Smooth muscle cell (in vitro differentiated cells): ENCODE data around the gene GREB1. TPM values are rescaled to one million over a fixed set of nuclear protein-coding genes. Genes with fewer than 3 reads are reported as not detected.

ENCODE experiments used
- DNase-seq: peaks from one replicate; lab custom pipeline; 2025; ENCODE audit not compliant: unreplicated experiment; lab: John Stamatoyannopoulos, UW
- H2AFZ ChIP-seq: fragments of 200-600 bp; sonication (generic); 2 replicates; pipeline ENCODE4 v1.6.0; 2016; ENCODE audit warnings: antibody characterized with exemption, low read depth, mild to moderate bottlenecking
- H3F3A ChIP-seq: fragments of 200-600 bp; sonication (generic); 2 replicates; pipeline ENCODE4 v1.6.0; 2017; ENCODE audit warnings: antibody characterized with exemption, low read depth
- H3K27ac ChIP-seq: fragments of 200-600 bp; sonication (generic); 2 replicates; pipeline ENCODE4 v1.5.1; 2016; ENCODE audit warnings: low read depth, mild to moderate bottlenecking
- H3K27me3 ChIP-seq: fragments of 200-600 bp; sonication (generic); 2 replicates; pipeline ENCODE4 v1.6.1; 2016; ENCODE audit warnings: low read depth, mild to moderate bottlenecking
- H3K36me3 ChIP-seq: fragments of 200-600 bp; sonication (generic); 2 replicates; pipeline ENCODE4 v1.5.1; 2016; ENCODE audit warnings: low read depth
- H3K4me1 ChIP-seq: fragments of 200-600 bp; sonication (generic); 2 replicates; pipeline ENCODE4 v1.5.1; 2016; ENCODE audit warnings: low read depth
- H3K4me2 ChIP-seq: fragments of 200-600 bp; sonication (generic); 2 replicates; pipeline ENCODE4 v1.6.0; 2016; ENCODE audit warnings: mild to moderate bottlenecking
- H3K4me3 ChIP-seq: fragments of 200-600 bp; sonication (generic); 2 replicates; pipeline ENCODE4 v1.5.1; 2016; ENCODE audit warnings: mild to moderate bottlenecking
- H3K79me2 ChIP-seq: fragments of 200-600 bp; sonication (generic); 2 replicates; pipeline ENCODE4 v1.6.0; 2016; ENCODE audit warnings: low read depth, mild to moderate bottlenecking
- H3K9ac ChIP-seq: fragments of 200-600 bp; sonication (generic); 2 replicates; pipeline ENCODE4 v1.6.0; 2016; ENCODE audit warnings: low read depth
- H3K9me3 ChIP-seq: fragments of 200-600 bp; sonication (generic); replicated peaks from 2 replicates; pipeline ENCODE4 v1.5.1; 2016; ENCODE audit warnings: low read depth
- H4K20me1 ChIP-seq: fragments of 200-600 bp; sonication (generic); 2 replicates; pipeline ENCODE4 v1.6.0; 2016; ENCODE audit warnings: low read depth
- WGBS: methylation state at CpG from one replicate; pipeline ENCODE4 v1.1.7; 2016; ENCODE audit warnings: low lambda C conversion rate; 5-methylcytosine and 5-hydroxymethylcytosine counted together
- polyA plus RNA-seq: library from polyadenylated mRNA; unstranded; fragments of >200 nt; fragmentation: Nextera tagmentation; extraction: Ambion mirVana; gene quantifications from 2 replicates; pipeline ENCODE4 v1.2.1, GENCODE V29; 2016
- total RNA-seq: library from RNA; depleted of rRNA; stranded (reverse); fragments of >200 nt; gene quantifications from 2 replicates; pipeline ENCODE4 v1.2.3, GENCODE V29; 2014
- TF ChIP-seq, protein P1 (sequence below): fragments of 200-600 bp; sonication (generic); IDR thresholded peaks from 2 replicates; pipeline ENCODE4 v1.5.1; 2017; ENCODE audit warnings: borderline replicate concordance, mild to moderate bottlenecking, antibody characterized with exemption; ENCODE audit not compliant: insufficient read depth, poor library complexity, severe bottlenecking

Gene GREB1
- total and polyA plus RNA-seq, 2 experiments from 2014 or later: 1.7 to 4.3 TPM

DNA sequence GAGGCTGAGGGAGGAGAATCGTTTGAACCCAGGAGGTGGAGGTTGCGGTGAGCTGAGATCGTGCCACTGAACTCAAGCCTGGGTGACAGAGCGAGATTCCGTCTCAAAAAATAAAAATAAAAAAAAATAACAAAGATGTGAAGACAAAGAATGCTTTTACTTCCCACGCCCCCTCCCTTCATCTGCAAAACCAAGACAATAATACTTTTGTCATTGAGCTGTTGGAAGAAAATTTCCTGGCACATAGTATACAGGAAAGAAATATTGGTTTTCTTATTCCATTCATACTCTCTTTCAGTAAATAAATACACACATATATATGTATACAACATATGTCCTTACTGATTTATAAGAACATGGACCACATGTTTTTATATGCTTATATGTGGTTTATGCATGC, 12.2 kb downstream of the GREB1 start:
- no peaks in the 10 kb centered on the region for H3K36me3 ChIP-seq
- TF ChIP-seq, protein P1, sequence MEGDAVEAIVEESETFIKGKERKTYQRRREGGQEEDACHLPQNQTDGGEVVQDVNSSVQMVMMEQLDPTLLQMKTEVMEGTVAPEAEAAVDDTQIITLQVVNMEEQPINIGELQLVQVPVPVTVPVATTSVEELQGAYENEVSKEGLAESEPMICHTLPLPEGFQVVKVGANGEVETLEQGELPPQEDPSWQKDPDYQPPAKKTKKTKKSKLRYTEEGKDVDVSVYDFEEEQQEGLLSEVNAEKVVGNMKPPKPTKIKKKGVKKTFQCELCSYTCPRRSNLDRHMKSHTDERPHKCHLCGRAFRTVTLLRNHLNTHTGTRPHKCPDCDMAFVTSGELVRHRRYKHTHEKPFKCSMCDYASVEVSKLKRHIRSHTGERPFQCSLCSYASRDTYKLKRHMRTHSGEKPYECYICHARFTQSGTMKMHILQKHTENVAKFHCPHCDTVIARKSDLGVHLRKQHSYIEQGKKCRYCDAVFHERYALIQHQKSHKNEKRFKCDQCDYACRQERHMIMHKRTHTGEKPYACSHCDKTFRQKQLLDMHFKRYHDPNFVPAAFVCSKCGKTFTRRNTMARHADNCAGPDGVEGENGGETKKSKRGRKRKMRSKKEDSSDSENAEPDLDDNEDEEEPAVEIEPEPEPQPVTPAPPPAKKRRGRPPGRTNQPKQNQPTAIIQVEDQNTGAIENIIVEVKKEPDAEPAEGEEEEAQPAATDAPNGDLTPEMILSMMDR: no peak
- no peaks in the 10 kb centered on the region for H3K9me3 ChIP-seq
- H3K4me2 ChIP-seq: no peak overlapping the region
- WGBS: 91% methylated on average over 6 of the region's 6 CpGs
- DNase-seq: no peak
- H3K4me1 ChIP-seq: peaks cover 11% of the 10 kb centered on the region
- no peaks in the 10 kb centered on the region for H4K20me1 ChIP-seq
- no peak overlapping the region for H3K4me3 ChIP-seq
- no peaks in the 10 kb centered on the region for H3K27me3 ChIP-seq
- H3K27ac ChIP-seq: no peak overlapping the region
- no peaks in the 10 kb centered on the region for H3F3A ChIP-seq
- H3K9ac ChIP-seq: no peak overlapping the region
- H2AFZ ChIP-seq: no peak overlapping the region
- no peaks in the 10 kb centered on the region for H3K79me2 ChIP-seq

DNA sequence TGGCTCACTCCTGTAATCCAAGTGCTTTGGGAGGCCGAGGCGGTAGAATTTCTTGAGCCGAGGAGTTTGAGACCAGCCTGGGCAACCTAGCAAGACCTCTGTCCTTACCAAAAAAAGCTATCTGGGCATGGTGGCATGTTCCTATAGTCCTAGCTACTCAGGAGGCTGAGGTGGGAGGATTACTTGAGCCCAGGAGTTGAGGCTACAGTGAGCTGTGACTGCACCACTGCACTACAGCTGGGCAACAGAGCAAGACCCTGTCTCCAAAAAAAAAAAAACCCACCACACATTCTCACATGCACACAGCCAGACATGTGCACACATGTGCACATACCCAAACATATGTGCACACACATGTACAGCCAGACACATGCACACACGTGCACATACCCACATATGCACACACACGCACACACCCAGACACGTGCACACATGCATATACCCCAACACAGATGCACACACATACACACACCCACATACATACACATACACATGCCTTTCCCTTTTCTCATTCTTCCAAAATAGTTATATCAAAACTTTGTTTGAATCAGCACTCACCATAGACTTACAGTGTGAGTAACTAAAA, 14.2 kb downstream of the GREB1 start:
- no peak for DNase-seq
- Histone ChIP-seq H3K27ac (no peak overlapping the region), H3K4me2 (no peak overlapping the region), H3K9ac (no peak overlapping the region), H3K36me3 (no peaks in the 10 kb centered on the region), H4K20me1 (no peaks in the 10 kb centered on the region), H3K79me2 (no peaks in the 10 kb centered on the region), H2AFZ (no peak overlapping the region), H3K4me3 (no peak overlapping the region), H3F3A (no peaks in the 10 kb centered on the region), H3K4me1 (no peaks in the 10 kb centered on the region), H3K9me3 (no peaks in the 10 kb centered on the region), H3K27me3 (no peaks in the 10 kb centered on the region)
- WGBS: 87% methylated on average over 6 of the region's 6 CpGs
- TF ChIP-seq, protein P1: no peak

GRCh38 chr2:11550302-11550701, 16.5 kb downstream of the GREB1 start:
- no peaks in the 10 kb centered on the region for H3K36me3 ChIP-seq
- 93% methylated on average over 2 of the region's 2 CpGs for WGBS
- H3F3A ChIP-seq: peaks cover 3% of the 10 kb centered on the region
- H3K9ac ChIP-seq: no peak overlapping the region
- no peak overlapping the region for H3K27ac ChIP-seq
- no peaks in the 10 kb centered on the region for H3K27me3 ChIP-seq
- H4K20me1 ChIP-seq: no peaks in the 10 kb centered on the region
- TF ChIP-seq, protein P1: no peak
- peaks cover 12% of the 10 kb centered on the region for H3K4me1 ChIP-seq
- no peak overlapping the region for H3K4me2 ChIP-seq
- no peaks in the 10 kb centered on the region for H3K79me2 ChIP-seq
- H3K4me3 ChIP-seq: no peak overlapping the region
- DNase-seq: no peak
- H3K9me3 ChIP-seq: no peaks in the 10 kb centered on the region
- no peak overlapping the region for H2AFZ ChIP-seq

DNA sequence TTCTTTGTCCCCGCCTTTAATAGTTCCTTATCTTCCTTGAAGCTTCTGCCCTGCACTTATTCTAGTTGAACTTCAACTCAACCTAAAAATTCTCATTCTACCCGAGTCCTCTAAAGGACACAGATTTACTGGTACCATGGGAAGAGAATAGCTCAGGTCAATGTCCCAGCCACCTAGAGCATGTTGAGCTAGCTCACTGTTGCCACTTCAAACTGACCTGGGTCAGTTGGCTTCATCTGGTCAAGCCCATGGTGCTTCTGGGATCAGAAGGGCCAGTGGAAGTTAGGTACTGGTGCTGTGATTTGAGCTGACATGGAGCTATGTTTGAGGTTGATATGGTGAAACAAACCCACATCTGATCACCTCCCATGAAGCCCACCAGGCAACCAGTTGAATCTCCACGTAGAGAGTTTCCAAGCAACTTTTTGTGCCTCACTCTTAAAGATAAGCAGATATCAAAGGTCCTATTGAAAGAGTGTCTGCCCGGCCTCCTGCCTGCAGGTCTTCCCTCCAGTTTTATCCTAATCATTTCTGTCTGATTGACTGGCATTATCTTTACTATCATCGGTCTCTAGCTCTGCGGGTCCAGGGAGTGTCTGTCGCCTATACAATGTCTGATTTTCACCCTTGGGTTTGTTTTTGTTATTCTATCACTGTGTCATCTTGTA, 17.2 kb downstream of the GREB1 start:
- H3K9ac ChIP-seq: no peak overlapping the region
- H3K27ac ChIP-seq: no peak overlapping the region
- 78% methylated on average over 7 of the region's 7 CpGs for WGBS

More for the DNA sequence above, 17.2 kb downstream of the GREB1 start:
- Histone ChIP-seq H3K36me3 (no peaks in the 10 kb centered on the region), H3K4me1 (peaks cover 20% of the 10 kb centered on the region), H3K4me2 (no peak overlapping the region), H3F3A (peaks cover 3% of the 10 kb centered on the region), H2AFZ (no peak overlapping the region), H3K79me2 (no peaks in the 10 kb centered on the region), H3K27me3 (no peaks in the 10 kb centered on the region), H4K20me1 (no peaks in the 10 kb centered on the region), H3K4me3 (no peak overlapping the region), H3K9me3 (no peaks in the 10 kb centered on the region)
- TF ChIP-seq, protein P1: no peak
- DNase-seq: no peak
